ENCODE measurements around the gene POLG.

The POLG gene

GRCh38 chr15:89315375-89315929 lies 19.2 kb downstream of the POLG start:
- H3K79me1 ChIP-seq (replicated peaks; ENCODE audit: low read length, poor library complexity, severe bottlenecking) = peaks cover 24% of the 10 kb centered on the region
- 90% methylated on average over 2 of the region's 2 CpGs for WGBS
- no peak overlapping the region for H3K4me3 ChIP-seq (ENCODE audit: insufficient read depth in 1 of 2, low read depth in 1 of 2, low read length in 2 of 2)

GRCh38 chr15:89309993-89310392 lies 24.6 kb downstream of the POLG start:
- H3K36me3 ChIP-seq (ENCODE audit: control insufficient read depth in 1 of 2, insufficient read depth in 2 of 2, low read depth in 1 of 2, low read length in 2 of 2) = peaks cover 10 to 31% of the 10 kb centered on the region in 2 experiments
- H2BK5ac ChIP-seq (ENCODE audit: low read depth, low read length, poor library complexity, severe bottlenecking) = no peak overlapping the region
- H2AFZ ChIP-seq (ENCODE audit: low read depth, low read length) = no peak overlapping the region
- no peak overlapping the region for H3K14ac ChIP-seq (ENCODE audit: low read length in 2 of 2)
- H3K4me3 ChIP-seq (ENCODE audit: insufficient read depth in 1 of 2, low read depth in 1 of 2, low read length in 2 of 2) = no peak overlapping the region
- H3K18ac ChIP-seq (ENCODE audit: low read depth in 1 of 2, low read length in 2 of 2) = no peak overlapping the region
- H3K4me1 ChIP-seq (ENCODE audit: control insufficient read depth, insufficient read depth, low read depth, low read length) = no peaks in the 10 kb centered on the region
- peaks cover 2% of the 10 kb centered on the region for H3K79me1 ChIP-seq (replicated peaks; ENCODE audit: low read length, poor library complexity, severe bottlenecking)
- no peak overlapping the region for H2BK120ac ChIP-seq (ENCODE audit: low read depth, low read length)
- 100% methylated on average over 1 of the region's 2 CpGs for WGBS
- no peak overlapping the region for H3K23ac ChIP-seq (ENCODE audit: low read length in 2 of 2)
- no peak overlapping the region for H3K4ac ChIP-seq (ENCODE audit: low read depth in 1 of 2, low read length in 2 of 2)
- H4K8ac ChIP-seq (ENCODE audit: low read length) = no peak overlapping the region
- H4K91ac ChIP-seq (ENCODE audit: low read length) = no peak overlapping the region
- no peak for DNase-seq
- no peak overlapping the region for H2AK5ac ChIP-seq (ENCODE audit: low read length, severe bottlenecking)
- no peaks in the 10 kb centered on the region for H3K27me3 ChIP-seq (ENCODE audit: control insufficient read depth in 1 of 2, insufficient read depth in 1 of 2, low read length in 2 of 2)
- no peaks in the 10 kb centered on the region for H3K9me3 ChIP-seq (ENCODE audit: control insufficient read depth, low read length)
- no peak overlapping the region for H2BK15ac ChIP-seq (ENCODE audit: low read depth, poor library complexity, severe bottlenecking)
- no peak overlapping the region for H2BK12ac ChIP-seq (ENCODE audit: low read length in 2 of 2)
- no peak overlapping the region for H3K27ac ChIP-seq (ENCODE audit: low read length, poor library complexity, severe bottlenecking)
- H3K9ac ChIP-seq (ENCODE audit: low read length) = no peak overlapping the region
- no peak overlapping the region for H3K4me2 ChIP-seq (ENCODE audit: low read length, poor library complexity, severe bottlenecking)

More at GRCh38 chr15:89315375-89315929, 19.2 kb downstream of the POLG start:
- H4K8ac ChIP-seq (ENCODE audit: low read length) = no peak overlapping the region
- no peak overlapping the region for H3K4ac ChIP-seq (ENCODE audit: low read depth in 1 of 2, low read length in 2 of 2)
- no peaks in the 10 kb centered on the region for H3K4me1 ChIP-seq (ENCODE audit: control insufficient read depth, insufficient read depth, low read depth, low read length)
- no peaks in the 10 kb centered on the region for H3K9me3 ChIP-seq (ENCODE audit: control insufficient read depth, low read length)
- no peak overlapping the region for H2BK12ac ChIP-seq (ENCODE audit: low read length in 2 of 2)
- no peaks in the 10 kb centered on the region for H3K27me3 ChIP-seq (ENCODE audit: control insufficient read depth in 1 of 2, insufficient read depth in 1 of 2, low read length in 2 of 2)
- H2BK5ac ChIP-seq (ENCODE audit: low read depth, low read length, poor library complexity, severe bottlenecking) = no peak overlapping the region
- peaks cover 42 to 78% of the 10 kb centered on the region in 2 experiments for H3K36me3 ChIP-seq (ENCODE audit: control insufficient read depth in 1 of 2, insufficient read depth in 2 of 2, low read depth in 1 of 2, low read length in 2 of 2)
- no peak overlapping the region for H3K27ac ChIP-seq (ENCODE audit: low read length, poor library complexity, severe bottlenecking)
- H4K91ac ChIP-seq (ENCODE audit: low read length) = no peak overlapping the region
- no peak overlapping the region for H3K14ac ChIP-seq (ENCODE audit: low read length in 2 of 2)
- no peak overlapping the region for H2BK15ac ChIP-seq (ENCODE audit: low read depth, poor library complexity, severe bottlenecking)
- H2AK5ac ChIP-seq (ENCODE audit: low read length, severe bottlenecking) = no peak overlapping the region
- no peak overlapping the region for H2AFZ ChIP-seq (ENCODE audit: low read depth, low read length)
- H3K9ac ChIP-seq (ENCODE audit: low read length) = no peak overlapping the region
- H2BK120ac ChIP-seq (ENCODE audit: low read depth, low read length) = no peak overlapping the region
- no peak overlapping the region for H3K23ac ChIP-seq (ENCODE audit: low read length in 2 of 2)
- DNase-seq = no peak
- no peak overlapping the region for H3K4me2 ChIP-seq (ENCODE audit: low read length, poor library complexity, severe bottlenecking)
- H3K18ac ChIP-seq (ENCODE audit: low read depth in 1 of 2, low read length in 2 of 2) = no peak overlapping the region

GRCh38 chr15:89308236-89308635 lies 26.4 kb downstream of the POLG start:
- H3K23ac ChIP-seq (ENCODE audit: low read length in 2 of 2) = no peak overlapping the region
- 100% methylated on average over 2 of the region's 3 CpGs for WGBS

GRCh38 chr15:89307791-89308190 lies 26.8 kb downstream of the POLG start:
- no peak overlapping the region for H3K23ac ChIP-seq (ENCODE audit: low read length in 2 of 2)
- H3K4ac ChIP-seq (ENCODE audit: low read depth in 1 of 2, low read length in 2 of 2) = no peak overlapping the region
- peaks cover 9 to 29% of the 10 kb centered on the region in 2 experiments for H3K36me3 ChIP-seq (ENCODE audit: control insufficient read depth in 1 of 2, insufficient read depth in 2 of 2, low read depth in 1 of 2, low read length in 2 of 2)
- H2AK5ac ChIP-seq (ENCODE audit: low read length, severe bottlenecking) = no peak overlapping the region
- DNase-seq = peak; percentile 65
- no peak overlapping the region for H2BK12ac ChIP-seq (ENCODE audit: low read length in 2 of 2)
- no peak overlapping the region for H3K27ac ChIP-seq (ENCODE audit: low read length, poor library complexity, severe bottlenecking)
- no peaks in the 10 kb centered on the region for H3K79me1 ChIP-seq (replicated peaks; ENCODE audit: low read length, poor library complexity, severe bottlenecking)
- H2BK15ac ChIP-seq (ENCODE audit: low read depth, poor library complexity, severe bottlenecking) = no peak overlapping the region
- no peak overlapping the region for H3K4me2 ChIP-seq (ENCODE audit: low read length, poor library complexity, severe bottlenecking)
- H2AFZ ChIP-seq (ENCODE audit: low read depth, low read length) = no peak overlapping the region
- no peak overlapping the region for H3K18ac ChIP-seq (ENCODE audit: low read depth in 1 of 2, low read length in 2 of 2)
- no peak overlapping the region for H3K4me3 ChIP-seq (ENCODE audit: insufficient read depth in 1 of 2, low read depth in 1 of 2, low read length in 2 of 2)
- no peak overlapping the region for H2BK5ac ChIP-seq (ENCODE audit: low read depth, low read length, poor library complexity, severe bottlenecking)
- no peaks in the 10 kb centered on the region for H3K4me1 ChIP-seq (ENCODE audit: control insufficient read depth, insufficient read depth, low read depth, low read length)
- no peak overlapping the region for H4K8ac ChIP-seq (ENCODE audit: low read length)
- H3K9me3 ChIP-seq (ENCODE audit: control insufficient read depth, low read length) = peaks cover 13% of the 10 kb centered on the region
- H3K14ac ChIP-seq (ENCODE audit: low read length in 2 of 2) = no peak overlapping the region
- no peaks in the 10 kb centered on the region for H3K27me3 ChIP-seq (ENCODE audit: control insufficient read depth in 1 of 2, insufficient read depth in 1 of 2, low read length in 2 of 2)
- H2BK120ac ChIP-seq (ENCODE audit: low read depth, low read length) = no peak overlapping the region
- H4K91ac ChIP-seq (ENCODE audit: low read length) = no peak overlapping the region
- H3K9ac ChIP-seq (ENCODE audit: low read length) = no peak overlapping the region
- no CpG with 5 or more reads among the region's 2 CpGs for WGBS

More at GRCh38 chr15:89308236-89308635, 26.4 kb downstream of the POLG start:
- Histone ChIP-seq H2AFZ (ENCODE audit: low read depth, low read length) (no peak overlapping the region), H2BK15ac (ENCODE audit: low read depth, poor library complexity, severe bottlenecking) (no peak overlapping the region), H3K18ac (ENCODE audit: low read depth in 1 of 2, low read length in 2 of 2) (no peak overlapping the region), H2AK5ac (ENCODE audit: low read length, severe bottlenecking) (no peak overlapping the region), H2BK12ac (ENCODE audit: low read length in 2 of 2) (no peak overlapping the region), H4K91ac (ENCODE audit: low read length) (no peak overlapping the region), H3K9ac (ENCODE audit: low read length) (no peak overlapping the region), H3K4me3 (ENCODE audit: insufficient read depth in 1 of 2, low read depth in 1 of 2, low read length in 2 of 2) (no peak overlapping the region), H3K4me2 (ENCODE audit: low read length, poor library complexity, severe bottlenecking) (no peak overlapping the region), H3K27me3 (ENCODE audit: control insufficient read depth in 1 of 2, insufficient read depth in 1 of 2, low read length in 2 of 2) (no peaks in the 10 kb centered on the region), H3K4me1 (ENCODE audit: control insufficient read depth, insufficient read depth, low read depth, low read length) (no peaks in the 10 kb centered on the region), H2BK5ac (ENCODE audit: low read depth, low read length, poor library complexity, severe bottlenecking) (no peak overlapping the region), H3K9me3 (ENCODE audit: control insufficient read depth, low read length) (peaks cover 9% of the 10 kb centered on the region), H4K8ac (ENCODE audit: low read length) (no peak overlapping the region), H3K36me3 (ENCODE audit: control insufficient read depth in 1 of 2, insufficient read depth in 2 of 2, low read depth in 1 of 2, low read length in 2 of 2) (peaks cover 9 to 29% of the 10 kb centered on the region in 2 experiments), H3K4ac (ENCODE audit: low read depth in 1 of 2, low read length in 2 of 2) (no peak overlapping the region), H3K27ac (ENCODE audit: low read length, poor library complexity, severe bottlenecking) (no peak overlapping the region), H3K79me1 (replicated peaks; ENCODE audit: low read length, poor library complexity, severe bottlenecking) (no peaks in the 10 kb centered on the region), H3K14ac (ENCODE audit: low read length in 2 of 2) (no peak overlapping the region), H2BK120ac (ENCODE audit: low read depth, low read length) (no peak overlapping the region)
- DNase-seq = no peak
